Kidney (tissue), 14 donors: ENCODE data around the gene TLDC2. TPM values are rescaled to one million over a fixed set of nuclear protein-coding genes. Genes with fewer than 3 reads are reported as not detected.
"Not testable (repeated sequence)": the region's sequence is repeated elsewhere in the genome, so short reads cannot be mapped to it uniquely, and the experiment has no call there.

Experiments
- DNase-seq, 5 donors: peaks; one replicate each; pipeline ENCODE4 v3.0.0-alpha.2; 2013 to 2020
- FAIRE-seq: peaks from 2 replicates; lab custom pipeline; 2012; peaks lifted over from hg19 to GRCh38; lab: Jason Lieb, UNC
- H3K27ac ChIP-seq, 2 donors: one replicate each; pipeline ENCODE4 v1.7.0; 2013; ENCODE audit warnings: low read depth in 2 of 2, low read length in 2 of 2, inconsistent platforms in 1 of 2
- H3K27me3 ChIP-seq: one replicate; pipeline ENCODE4 v1.7.1; 2013; ENCODE audit warnings: low read length, inconsistent platforms; ENCODE audit not compliant: control insufficient read depth, insufficient read depth
- H3K36me3 ChIP-seq, 3 donors: one replicate each; pipeline versions ENCODE4 v1.7.0 to v1.7.1; 2013; ENCODE audit warnings: low read length in 3 of 3, control low read depth in 1 of 3, inconsistent platforms in 1 of 3; ENCODE audit not compliant: insufficient read depth in 3 of 3, control insufficient read depth in 2 of 3
- H3K4me1 ChIP-seq, 3 donors: one replicate each; pipeline versions ENCODE4 v1.7.0 to v1.7.1; 2013; ENCODE audit warnings: low read length in 3 of 3, inconsistent platforms in 1 of 3, low read depth in 1 of 3; ENCODE audit not compliant: control insufficient read depth in 2 of 3, insufficient read depth in 2 of 3
- H3K4me3 ChIP-seq, 3 donors: one replicate each; pipeline versions ENCODE4 v1.7.0 to v1.8.1; 2013; ENCODE audit warnings: low read length in 3 of 3, control low read depth in 1 of 3, inconsistent platforms in 1 of 3
- H3K9ac ChIP-seq, 3 donors: one replicate each; pipeline versions ENCODE4 v1.7.0 to v1.7.1; 2013; ENCODE audit warnings: low read length in 3 of 3, control low read depth in 1 of 3, inconsistent platforms in 1 of 3
- H3K9me3 ChIP-seq, 3 donors: one replicate each; pipeline versions ENCODE4 v1.7.0 to v1.7.1; 2013; ENCODE audit warnings: low read length in 3 of 3, control low read depth in 1 of 3, inconsistent platforms in 1 of 3; ENCODE audit not compliant: control insufficient read depth in 2 of 3, insufficient read depth in 1 of 3
- CTCF ChIP-seq: IDR thresholded peaks from 3 replicates; pipeline ENCODE4 v1.5.1; 2012; ENCODE audit warnings: mild to moderate bottlenecking, moderate library complexity, borderline replicate concordance; ENCODE audit not compliant: insufficient read depth; ENCODE audit errors: extremely low read depth
- intact Hi-C: fragments of 100-400 bp; cut with DNase I; formaldehyde crosslinking; loops from one replicate; pipeline ENCODE4 v1.11.1; 2022
- polyA plus RNA-seq: library from polyadenylated mRNA; stranded (reverse); fragments of 350-450 nt; fragmentation: Illumina TruSeq; extraction: RNeasy Lipid Tissue Mini Kit (QIAGEN cat#74804); gene quantifications from one replicate; pipeline ENCODE4 v1.2.3, GENCODE V29; 2014; ENCODE audit warnings: low read depth, low replicate concordance; ENCODE audit not compliant: insufficient read depth
- total RNA-seq: library from RNA; stranded (reverse); fragmentation: NEBNext Ultra II Directional; extraction: Animal tissue kit (Norgen Biotek cat#: 25700); gene quantifications from one replicate; pipeline ENCODE4 v1.2.1, GENCODE V29; 2021
- donor health status: control.
- donor health status: control.
- donor health status: control.
- donor health status: control.
- donor health status: control.
- donor health status: DM: yes; HTN: yes; CAD: no.
- donor health status: Normal renal cell carcinoma (clear cell type).

TLDC2 gene
- total and polyA plus RNA-seq, 2 donors from 2014 or later, result 2.3 to 8.5 TPM

GRCh38 chr20:36839150-36839549 lies 36.8 kb upstream of the TLDC2 start:
- Histone ChIP-seq H3K36me3 (no peaks in the 10 kb centered on the region), H3K27ac (no peak overlapping the region), H3K4me1 (peaks cover 0 to 15% (median 5%) of the 10 kb centered on the region in 3 donors), H3K27me3 (no peaks in the 10 kb centered on the region), H3K4me3 (no peak overlapping the region), H3K9ac (no peak overlapping the region), H3K9me3 (no peaks in the 10 kb centered on the region)
- intact Hi-C loops, result no loop called here
- FAIRE-seq, result no peak
- DNase-seq, result no peak
- no peak for TF ChIP-seq CTCF

- peak overlapping the region in 1 of 2 donors; percentile 20 for H3K27ac ChIP-seq
- intact Hi-C loops, H3K36me3 ChIP-seq: not testable (repeated sequence)
These were observed 34.9 kb upstream of the TLDC2 start for GRCh38 chr20:36841030-36841429.

GRCh38 chr20:36845288-36845971 lies 30.5 kb upstream of the TLDC2 start:
- peaks cover 0 to 19% (median 5%) of the 10 kb centered on the region in 3 donors for H3K4me1 ChIP-seq
- intact Hi-C loops, result no loop called here
- no peak overlapping the region for H3K4me3 ChIP-seq
- no peaks in the 10 kb centered on the region for H3K27me3 ChIP-seq
- peak in 1 of 5 donors; percentile 77 for DNase-seq
- peak overlapping the region in 1 of 3 donors; percentile 26 for H3K9ac ChIP-seq
- H3K27ac ChIP-seq, result peak overlapping the region in 1 of 2 donors; percentile 47
- TF ChIP-seq CTCF, result no peak
- no peak for FAIRE-seq
- H3K36me3 ChIP-seq, result no peaks in the 10 kb centered on the region
- H3K9me3 ChIP-seq, result no peaks in the 10 kb centered on the region

More at GRCh38 chr20:36841030-36841429, 34.9 kb upstream of the TLDC2 start:
- H3K9ac ChIP-seq, H3K27me3 ChIP-seq, H3K4me3 ChIP-seq, FAIRE-seq, H3K9me3 ChIP-seq, DNase-seq: not testable (repeated sequence)
- H3K4me1 ChIP-seq, result peaks cover 0 to 11% (median 5%) of the 10 kb centered on the region in 3 donors

GRCh38 chr20:36847009-36847709 lies 28.8 kb upstream of the TLDC2 start:
- Histone ChIP-seq H3K9me3 (peaks cover 0 to 2% (median 0%) of the 10 kb centered on the region in 3 donors), H3K4me1 (peaks cover 0 to 17% (median 5%) of the 10 kb centered on the region in 3 donors), H3K4me3 (no peak overlapping the region), H3K9ac (no peak overlapping the region), H3K27me3 (no peaks in the 10 kb centered on the region), H3K36me3 (no peaks in the 10 kb centered on the region), H3K27ac (peak overlapping the region; percentile 41 to 51)
- no peak for TF ChIP-seq CTCF
- no peak for FAIRE-seq
- DNase-seq, result no peak
- intact Hi-C loops, result no loop called here
